ENCODE measurements around the gene EDN1. TPM values are rescaled to one million over a fixed set of nuclear protein-coding genes. Genes with fewer than 3 reads are reported as not detected.

Gene EDN1
- total and polyA plus RNA-seq, 10 of the 15 experiments (the other 5 are each of a cell fraction or from before 2014, with no cell fraction given), result 2.0 to 6.6 (median 3.1) TPM

DNA sequence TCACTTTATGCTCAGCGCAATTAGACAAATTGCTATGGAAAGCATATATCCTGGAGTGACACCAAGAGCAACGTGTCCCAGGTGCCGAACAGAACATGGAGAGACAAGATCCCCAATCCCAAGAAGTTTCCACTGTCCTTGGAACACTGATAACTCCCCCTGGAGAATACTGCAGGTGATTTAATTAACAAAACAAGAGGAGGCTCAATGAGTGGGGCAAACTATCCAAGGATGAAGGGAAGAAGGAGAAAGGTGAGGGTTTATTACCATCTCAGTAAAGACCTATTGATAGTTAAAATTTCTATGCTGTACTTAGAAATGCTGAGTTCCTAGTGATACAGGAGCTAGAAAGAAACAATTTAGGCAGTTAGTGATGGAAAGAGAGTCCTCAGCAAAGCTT is 35.7 kb downstream of the EDN1 start (continued):
- TF ChIP-seq ZNF207 (IDR thresholded peaks at IDR 0.05; ENCODE audit: borderline replicate concordance), result no peak
- TF ChIP-seq, protein P1, sequence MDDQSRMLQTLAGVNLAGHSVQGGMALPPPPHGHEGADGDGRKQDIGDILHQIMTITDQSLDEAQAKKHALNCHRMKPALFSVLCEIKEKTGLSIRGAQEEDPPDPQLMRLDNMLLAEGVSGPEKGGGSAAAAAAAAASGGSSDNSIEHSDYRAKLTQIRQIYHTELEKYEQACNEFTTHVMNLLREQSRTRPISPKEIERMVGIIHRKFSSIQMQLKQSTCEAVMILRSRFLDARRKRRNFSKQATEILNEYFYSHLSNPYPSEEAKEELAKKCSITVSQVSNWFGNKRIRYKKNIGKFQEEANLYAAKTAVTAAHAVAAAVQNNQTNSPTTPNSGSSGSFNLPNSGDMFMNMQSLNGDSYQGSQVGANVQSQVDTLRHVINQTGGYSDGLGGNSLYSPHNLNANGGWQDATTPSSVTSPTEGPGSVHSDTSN (IDR thresholded peaks at IDR 0.05; ENCODE audit: insufficient replicate concordance, low read depth, low read length), result no peak
- TF ChIP-seq, protein P2, sequence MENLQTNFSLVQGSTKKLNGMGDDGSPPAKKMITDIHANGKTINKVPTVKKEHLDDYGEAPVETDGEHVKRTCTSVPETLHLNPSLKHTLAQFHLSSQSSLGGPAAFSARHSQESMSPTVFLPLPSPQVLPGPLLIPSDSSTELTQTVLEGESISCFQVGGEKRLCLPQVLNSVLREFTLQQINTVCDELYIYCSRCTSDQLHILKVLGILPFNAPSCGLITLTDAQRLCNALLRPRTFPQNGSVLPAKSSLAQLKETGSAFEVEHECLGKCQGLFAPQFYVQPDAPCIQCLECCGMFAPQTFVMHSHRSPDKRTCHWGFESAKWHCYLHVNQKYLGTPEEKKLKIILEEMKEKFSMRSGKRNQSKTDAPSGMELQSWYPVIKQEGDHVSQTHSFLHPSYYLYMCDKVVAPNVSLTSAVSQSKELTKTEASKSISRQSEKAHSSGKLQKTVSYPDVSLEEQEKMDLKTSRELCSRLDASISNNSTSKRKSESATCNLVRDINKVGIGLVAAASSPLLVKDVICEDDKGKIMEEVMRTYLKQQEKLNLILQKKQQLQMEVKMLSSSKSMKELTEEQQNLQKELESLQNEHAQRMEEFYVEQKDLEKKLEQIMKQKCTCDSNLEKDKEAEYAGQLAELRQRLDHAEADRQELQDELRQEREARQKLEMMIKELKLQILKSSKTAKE (IDR thresholded peaks at IDR 0.05; ENCODE audit: low read depth, poor library complexity, severe bottlenecking), result no peak
- TF ChIP-seq ZNF274 (IDR thresholded peaks at IDR 0.05; ENCODE audit: insufficient read depth, insufficient read length), result no peak
- TF ChIP-seq CBX3 (IDR thresholded peaks at IDR 0.05; ENCODE audit: borderline replicate concordance, low read depth), result no peak
- TF ChIP-seq POLR2A (IDR thresholded peaks at IDR 0.05; ENCODE audit: low read depth, low read length), result no peak
- TF ChIP-seq EP300 (IDR thresholded peaks at IDR 0.05; ENCODE audit: borderline replicate concordance in 1 of 2, control insufficient read depth in 1 of 2, low read depth in 2 of 2, low read length in 2 of 2), result no peak
- no peak for TF ChIP-seq POU2F2 (IDR thresholded peaks at IDR 0.05; ENCODE audit: borderline replicate concordance, low read depth, low read length)
- TF ChIP-seq NR2C1 (IDR thresholded peaks at IDR 0.05), result no peak
- TF ChIP-seq, protein P3, sequence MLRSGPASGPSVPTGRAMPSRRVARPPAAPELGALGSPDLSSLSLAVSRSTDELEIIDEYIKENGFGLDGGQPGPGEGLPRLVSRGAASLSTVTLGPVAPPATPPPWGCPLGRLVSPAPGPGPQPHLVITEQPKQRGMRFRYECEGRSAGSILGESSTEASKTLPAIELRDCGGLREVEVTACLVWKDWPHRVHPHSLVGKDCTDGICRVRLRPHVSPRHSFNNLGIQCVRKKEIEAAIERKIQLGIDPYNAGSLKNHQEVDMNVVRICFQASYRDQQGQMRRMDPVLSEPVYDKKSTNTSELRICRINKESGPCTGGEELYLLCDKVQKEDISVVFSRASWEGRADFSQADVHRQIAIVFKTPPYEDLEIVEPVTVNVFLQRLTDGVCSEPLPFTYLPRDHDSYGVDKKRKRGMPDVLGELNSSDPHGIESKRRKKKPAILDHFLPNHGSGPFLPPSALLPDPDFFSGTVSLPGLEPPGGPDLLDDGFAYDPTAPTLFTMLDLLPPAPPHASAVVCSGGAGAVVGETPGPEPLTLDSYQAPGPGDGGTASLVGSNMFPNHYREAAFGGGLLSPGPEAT (IDR thresholded peaks at IDR 0.05; ENCODE audit: low read depth), result no peak
